Liver (tissue), 9 donors: ENCODE measurements around the gene RASL11B. TPM values are rescaled to one million over a fixed set of nuclear protein-coding genes. Genes with fewer than 3 reads are reported as not detected.

Experiments used
- DNase-seq: peaks from one replicate; pipeline ENCODE4 v3.0.0-alpha.2; 2017; ENCODE audit warnings: low spot score
- H3K27ac ChIP-seq, 2 donors: one replicate each; pipeline ENCODE4 v1.7.0; 2013; ENCODE audit warnings: inconsistent platforms in 2 of 2, low read length in 2 of 2, control low read depth in 1 of 2, low read depth in 1 of 2, mild to moderate bottlenecking in 1 of 2
- H3K27me3 ChIP-seq, 4 donors: one replicate each; pipeline versions ENCODE4 v1.6.1 to v1.7.0; 2013; ENCODE audit warnings: low read length in 3 of 4, inconsistent platforms in 1 of 4, mild to moderate bottlenecking in 1 of 4, moderate library complexity in 1 of 4; ENCODE audit not compliant: control insufficient read depth in 4 of 4, insufficient read depth in 4 of 4
- H3K36me3 ChIP-seq, 4 donors: one replicate each; pipeline versions ENCODE4 v1.6.1 to v1.7.0; 2013; ENCODE audit warnings: low read length in 3 of 4, mild to moderate bottlenecking in 3 of 4, low read depth in 1 of 4, moderate library complexity in 1 of 4; ENCODE audit not compliant: control insufficient read depth in 4 of 4, insufficient read depth in 3 of 4
- H3K4me1 ChIP-seq, 4 donors: one replicate each; pipeline versions ENCODE4 v1.6.1 to v1.7.0; 2013; ENCODE audit warnings: low read length in 3 of 4, mild to moderate bottlenecking in 3 of 4, moderate library complexity in 1 of 4; ENCODE audit not compliant: control insufficient read depth in 4 of 4, insufficient read depth in 4 of 4
- H3K4me3 ChIP-seq, 3 donors: one replicate each; pipeline versions ENCODE4 v1.6.1 to v1.7.0; 2013; ENCODE audit warnings: low read length in 3 of 3, control low read depth in 1 of 3, low read depth in 1 of 3, mild to moderate bottlenecking in 1 of 3
- H3K9ac ChIP-seq, 2 donors: one replicate each; pipeline ENCODE4 v1.7.0; 2013; ENCODE audit warnings: low read length in 2 of 2, mild to moderate bottlenecking in 2 of 2, moderate library complexity in 2 of 2, control low read depth in 1 of 2, low read depth in 1 of 2
- H3K9me3 ChIP-seq, 4 donors: one replicate each; pipeline versions ENCODE4 v1.6.1 to v1.7.0; 2013; ENCODE audit warnings: low read length in 3 of 4; ENCODE audit not compliant: control insufficient read depth in 4 of 4
- ATF3 ChIP-seq: IDR thresholded peaks from 2 replicates; pipeline ENCODE4 v1.6.1; 2016; ENCODE audit warnings: antibody characterized with exemption
- EGR1 ChIP-seq, 2 donors: IDR thresholded peaks; 2 replicates each; pipeline ENCODE4 v1.6.1; 2016 to 2018; ENCODE audit warnings: antibody characterized with exemption in 2 of 2, low read depth in 2 of 2
- FOXA1 ChIP-seq: IDR thresholded peaks from 2 replicates; pipeline ENCODE4 v1.6.1; 2016; ENCODE audit warnings: antibody characterized with exemption
- FOXA2 ChIP-seq: IDR thresholded peaks from 2 replicates; pipeline ENCODE4 v1.6.1; 2016; ENCODE audit warnings: antibody characterized with exemption
- GABPA ChIP-seq, 2 donors: IDR thresholded peaks in 1 of 2; conservative IDR thresholded peaks in 1 of 2; 2 replicates each; pipeline ENCODE4 v1.6.1; 2016; ENCODE audit warnings: antibody characterized with exemption in 2 of 2, mild to moderate bottlenecking in 1 of 2, moderate library complexity in 1 of 2
- HNF4A ChIP-seq, 2 donors: conservative IDR thresholded peaks; 2 replicates each; pipeline ENCODE4 v1.6.1; 2016; ENCODE audit warnings: antibody characterized with exemption in 2 of 2, mild to moderate bottlenecking in 2 of 2
- HNF4G ChIP-seq: IDR thresholded peaks from 2 replicates; pipeline ENCODE4 v1.6.1; 2016; ENCODE audit warnings: antibody characterized with exemption
- JUND ChIP-seq, 2 donors: IDR thresholded peaks; 2 replicates each; pipeline ENCODE4 v1.6.1; 2016; ENCODE audit warnings: antibody characterized with exemption in 2 of 2
- MAX ChIP-seq: IDR thresholded peaks from 2 replicates; pipeline ENCODE4 v1.6.1; 2016; ENCODE audit warnings: antibody characterized with exemption
- NR2F2 ChIP-seq: IDR thresholded peaks from 2 replicates; pipeline ENCODE4 v1.6.1; 2016; ENCODE audit warnings: antibody characterized with exemption
- RAD21 ChIP-seq, 2 donors: IDR thresholded peaks; 2 replicates each; pipeline ENCODE4 v1.6.1; 2016; ENCODE audit warnings: antibody characterized with exemption in 2 of 2, mild to moderate bottlenecking in 2 of 2
- REST ChIP-seq: IDR thresholded peaks from 2 replicates; pipeline ENCODE4 v1.6.1; 2016; ENCODE audit warnings: antibody characterized with exemption, mild to moderate bottlenecking
- RXRA ChIP-seq, 2 donors: IDR thresholded peaks; 2 replicates each; pipeline ENCODE4 v1.6.1; 2017 to 2018; ENCODE audit warnings: antibody characterized with exemption in 2 of 2, mild to moderate bottlenecking in 1 of 2
- SP1 ChIP-seq: IDR thresholded peaks from 2 replicates; pipeline ENCODE4 v1.6.1; 2018; ENCODE audit warnings: antibody characterized with exemption, mild to moderate bottlenecking
- TAF1 ChIP-seq: conservative IDR thresholded peaks from 2 replicates; pipeline ENCODE4 v1.6.1; 2016; ENCODE audit warnings: antibody characterized with exemption, mild to moderate bottlenecking
- YY1 ChIP-seq: IDR thresholded peaks from 2 replicates; pipeline ENCODE4 v1.6.1; 2016; ENCODE audit warnings: antibody characterized with exemption, mild to moderate bottlenecking
- WGBS: extraction: QIAGEN DNeasy Blood & Tissue Kit; methylation state at CpG from one replicate; pipeline ENCODE4 v1.1.7; 2013; 5-methylcytosine and 5-hydroxymethylcytosine counted together
- polyA plus RNA-seq, 2 donors: library from polyadenylated mRNA; stranded (reverse) in 1 of 2; unstranded in 1 of 2; fragments of 200-250 nt in 1 of 2; fragments of >200 nt in 1 of 2; fragmentation: Nextera tagmentation in 1 of 2; extraction: Ambion mirVana in 1 of 2; gene quantifications; one replicate each; pipeline versions ENCODE4 v1.2.1 to v1.2.3, GENCODE V29; 2013 to 2015
- total RNA-seq, 2 donors: library from RNA; depleted of rRNA; stranded (reverse); fragments of >200 nt; gene quantifications; one replicate each; pipeline ENCODE4 v1.2.3, GENCODE V29; 2014
- TF ChIP-seq, protein P1 (sequence below): IDR thresholded peaks from 2 replicates; pipeline ENCODE4 v1.6.1; 2016; ENCODE audit warnings: antibody characterized with exemption
- TF ChIP-seq, protein P2 (sequence below): fragments of 150-350 bp; IDR thresholded peaks from 2 replicates; pipeline ENCODE4 v1.5.1; 2017; ENCODE audit warnings: improper control_type of control experiment, low read depth, low read length; ENCODE audit not compliant: missing input control
- donor health status: healthy.
- donor health status: healthy.
- donor health status: healthy.
- donor health status: healthy.
- donor health status: healthy.

RASL11B gene
- total and polyA plus RNA-seq, 4 donors = 0.19 to 1.0 (median 0.61) TPM

DNA sequence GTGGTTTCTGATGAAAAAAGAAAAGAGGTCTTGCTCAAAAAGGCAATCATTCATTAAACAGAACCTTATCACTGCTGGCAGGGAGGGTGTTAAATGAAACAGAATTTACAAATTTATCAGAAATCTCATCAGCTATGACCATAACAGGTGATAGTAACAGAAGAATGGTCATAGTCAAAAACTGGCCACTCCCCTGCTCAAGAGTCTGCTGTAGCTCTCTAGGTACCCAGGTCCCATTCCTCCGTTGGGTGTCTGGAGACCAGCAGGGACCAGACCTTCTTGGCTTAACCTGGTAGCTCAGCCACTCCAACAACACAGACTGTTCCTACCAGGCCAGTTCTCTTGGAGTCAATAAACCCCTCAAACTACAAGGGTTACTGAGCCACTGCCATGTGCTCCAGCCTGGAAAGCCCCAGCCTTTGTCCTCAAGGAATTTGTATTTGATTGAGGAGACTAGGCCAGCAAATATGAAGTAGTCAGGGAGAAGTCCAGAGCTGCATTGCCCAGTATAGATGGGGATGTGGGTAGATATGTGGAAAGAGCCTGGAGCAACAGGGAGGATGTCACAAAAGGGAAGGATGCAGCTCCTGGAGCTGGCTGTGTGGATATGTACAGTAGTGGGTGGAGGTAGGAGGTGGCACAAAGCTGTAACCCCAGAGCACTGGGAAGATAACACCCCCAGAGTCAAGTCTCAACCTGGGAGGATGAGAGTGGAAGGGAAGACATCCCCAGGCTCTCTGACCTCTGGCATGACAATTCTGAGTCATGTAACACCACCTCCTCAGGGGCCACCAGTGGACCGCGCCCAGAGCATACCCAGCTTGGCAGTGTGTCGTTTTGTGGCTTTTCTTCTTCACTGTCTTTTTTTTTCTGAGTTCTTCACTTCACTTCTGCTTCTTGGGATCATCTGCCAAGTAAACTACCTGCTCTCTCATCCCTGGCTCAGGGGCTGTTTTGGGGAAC is 21.9 kb downstream of the RASL11B start:
- H3K4me3 ChIP-seq = no peak overlapping the region
- peaks cover 0 to 2% (median under 1%) of the 10 kb centered on the region in 4 donors for H3K36me3 ChIP-seq
- H3K27ac ChIP-seq = no peak overlapping the region
- TF ChIP-seq REST (no peak), JUND (IDR thresholded peaks at IDR 0.05) (no peak), FOXA2 (no peak), TAF1 (no peak), NR2F2 (no peak), GABPA (IDR thresholded peaks at IDR 0.05 in 1 of 2, conservative IDR thresholded peaks at IDR 0.05 in 1 of 2) (no peak), RXRA (IDR thresholded peaks at IDR 0.05) (no peak), YY1 (no peak), MAX (no peak)
- TF ChIP-seq, protein P1, sequence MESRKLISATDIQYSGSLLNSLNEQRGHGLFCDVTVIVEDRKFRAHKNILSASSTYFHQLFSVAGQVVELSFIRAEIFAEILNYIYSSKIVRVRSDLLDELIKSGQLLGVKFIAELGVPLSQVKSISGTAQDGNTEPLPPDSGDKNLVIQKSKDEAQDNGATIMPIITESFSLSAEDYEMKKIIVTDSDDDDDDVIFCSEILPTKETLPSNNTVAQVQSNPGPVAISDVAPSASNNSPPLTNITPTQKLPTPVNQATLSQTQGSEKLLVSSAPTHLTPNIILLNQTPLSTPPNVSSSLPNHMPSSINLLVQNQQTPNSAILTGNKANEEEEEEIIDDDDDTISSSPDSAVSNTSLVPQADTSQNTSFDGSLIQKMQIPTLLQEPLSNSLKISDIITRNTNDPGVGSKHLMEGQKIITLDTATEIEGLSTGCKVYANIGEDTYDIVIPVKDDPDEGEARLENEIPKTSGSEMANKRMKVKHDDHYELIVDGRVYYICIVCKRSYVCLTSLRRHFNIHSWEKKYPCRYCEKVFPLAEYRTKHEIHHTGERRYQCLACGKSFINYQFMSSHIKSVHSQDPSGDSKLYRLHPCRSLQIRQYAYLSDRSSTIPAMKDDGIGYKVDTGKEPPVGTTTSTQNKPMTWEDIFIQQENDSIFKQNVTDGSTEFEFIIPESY = no peak
- H3K9me3 ChIP-seq = peaks cover 0 to 2% (median 0%) of the 10 kb centered on the region in 4 donors
- H3K27me3 ChIP-seq = no peaks in the 10 kb centered on the region
- no peak for DNase-seq
- H3K4me1 ChIP-seq = no peaks in the 10 kb centered on the region
- 96% methylated on average over 4 of the region's 4 CpGs for WGBS
- H3K9ac ChIP-seq = no peak overlapping the region

DNA sequence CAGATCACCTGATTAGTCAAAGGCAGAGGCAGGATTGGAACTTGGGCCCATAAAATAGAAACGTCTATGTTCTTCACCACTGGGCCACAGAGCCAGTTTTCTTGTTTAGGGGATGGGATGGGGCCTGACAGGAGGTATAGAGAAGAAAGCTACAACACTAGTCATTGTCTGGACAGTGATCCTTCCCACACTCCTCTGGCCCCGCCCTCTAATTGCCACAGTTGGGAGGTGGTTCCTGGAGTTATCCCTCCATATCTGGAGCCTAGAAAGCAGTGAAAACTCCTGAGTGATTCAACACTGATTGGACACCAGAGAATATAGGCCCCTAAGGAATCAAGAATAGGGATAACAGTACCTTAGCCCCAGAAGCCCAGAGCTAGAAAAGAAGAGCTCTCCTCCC is 22.9 kb downstream of the RASL11B start:
- Histone ChIP-seq H3K9me3 (peaks cover 0 to 2% (median 0%) of the 10 kb centered on the region in 4 donors), H3K4me3 (no peak overlapping the region), H3K9ac (no peak overlapping the region), H3K4me1 (no peaks in the 10 kb centered on the region), H3K36me3 (peaks cover 0 to 2% (median under 1%) of the 10 kb centered on the region in 4 donors), H3K27me3 (no peaks in the 10 kb centered on the region), H3K27ac (no peak overlapping the region)
- no peak for DNase-seq
- 89% methylated on average over 2 of the region's 2 CpGs for WGBS
- TF ChIP-seq YY1 (no peak), RAD21 (IDR thresholded peaks at IDR 0.05) (no peak), FOXA2 (no peak), REST (no peak), MAX (no peak), HNF4G (no peak), SP1 (no peak), HNF4A (conservative IDR thresholded peaks at IDR 0.05) (no peak), RXRA (IDR thresholded peaks at IDR 0.05) (no peak), JUND (IDR thresholded peaks at IDR 0.05) (no peak), NR2F2 (no peak), FOXA1 (no peak), GABPA (IDR thresholded peaks at IDR 0.05 in 1 of 2, conservative IDR thresholded peaks at IDR 0.05 in 1 of 2) (no peak), TAF1 (no peak), EGR1 (IDR thresholded peaks at IDR 0.05; ENCODE audit: low read depth in 2 of 2) (no peak), ATF3 (no peak)
- TF ChIP-seq, protein P2, sequence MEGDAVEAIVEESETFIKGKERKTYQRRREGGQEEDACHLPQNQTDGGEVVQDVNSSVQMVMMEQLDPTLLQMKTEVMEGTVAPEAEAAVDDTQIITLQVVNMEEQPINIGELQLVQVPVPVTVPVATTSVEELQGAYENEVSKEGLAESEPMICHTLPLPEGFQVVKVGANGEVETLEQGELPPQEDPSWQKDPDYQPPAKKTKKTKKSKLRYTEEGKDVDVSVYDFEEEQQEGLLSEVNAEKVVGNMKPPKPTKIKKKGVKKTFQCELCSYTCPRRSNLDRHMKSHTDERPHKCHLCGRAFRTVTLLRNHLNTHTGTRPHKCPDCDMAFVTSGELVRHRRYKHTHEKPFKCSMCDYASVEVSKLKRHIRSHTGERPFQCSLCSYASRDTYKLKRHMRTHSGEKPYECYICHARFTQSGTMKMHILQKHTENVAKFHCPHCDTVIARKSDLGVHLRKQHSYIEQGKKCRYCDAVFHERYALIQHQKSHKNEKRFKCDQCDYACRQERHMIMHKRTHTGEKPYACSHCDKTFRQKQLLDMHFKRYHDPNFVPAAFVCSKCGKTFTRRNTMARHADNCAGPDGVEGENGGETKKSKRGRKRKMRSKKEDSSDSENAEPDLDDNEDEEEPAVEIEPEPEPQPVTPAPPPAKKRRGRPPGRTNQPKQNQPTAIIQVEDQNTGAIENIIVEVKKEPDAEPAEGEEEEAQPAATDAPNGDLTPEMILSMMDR = no peak
